Measurements from ENCODE around the gene VSTM4. TPM values are rescaled to one million over a fixed set of nuclear protein-coding genes. Genes with fewer than 3 reads are reported as not detected.

The VSTM4 gene
- total and polyA plus RNA-seq, 2 experiments from 2014 or later = 0.21 to 0.66 TPM

DNA sequence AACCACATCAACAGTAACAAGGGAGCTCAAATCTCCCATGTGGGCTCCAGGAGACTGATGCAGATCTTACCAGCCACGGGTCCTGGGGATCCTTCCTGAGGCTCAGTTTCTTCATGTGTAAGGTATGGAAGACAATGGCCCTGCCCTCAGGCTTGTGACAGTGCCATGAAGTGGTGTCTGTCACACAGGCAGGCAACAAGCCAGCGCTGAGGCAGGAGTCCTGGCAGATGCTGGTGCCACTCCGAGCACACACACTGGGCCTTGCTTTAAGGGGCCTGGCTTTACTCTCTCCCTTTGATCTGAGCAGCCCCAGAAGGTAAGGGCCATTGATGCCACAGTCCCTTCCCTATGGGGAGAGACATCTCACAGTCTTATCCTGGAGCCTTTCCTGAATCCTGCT is 147.3 kb downstream of the VSTM4 start (continued):
- TF ChIP-seq, protein P1, sequence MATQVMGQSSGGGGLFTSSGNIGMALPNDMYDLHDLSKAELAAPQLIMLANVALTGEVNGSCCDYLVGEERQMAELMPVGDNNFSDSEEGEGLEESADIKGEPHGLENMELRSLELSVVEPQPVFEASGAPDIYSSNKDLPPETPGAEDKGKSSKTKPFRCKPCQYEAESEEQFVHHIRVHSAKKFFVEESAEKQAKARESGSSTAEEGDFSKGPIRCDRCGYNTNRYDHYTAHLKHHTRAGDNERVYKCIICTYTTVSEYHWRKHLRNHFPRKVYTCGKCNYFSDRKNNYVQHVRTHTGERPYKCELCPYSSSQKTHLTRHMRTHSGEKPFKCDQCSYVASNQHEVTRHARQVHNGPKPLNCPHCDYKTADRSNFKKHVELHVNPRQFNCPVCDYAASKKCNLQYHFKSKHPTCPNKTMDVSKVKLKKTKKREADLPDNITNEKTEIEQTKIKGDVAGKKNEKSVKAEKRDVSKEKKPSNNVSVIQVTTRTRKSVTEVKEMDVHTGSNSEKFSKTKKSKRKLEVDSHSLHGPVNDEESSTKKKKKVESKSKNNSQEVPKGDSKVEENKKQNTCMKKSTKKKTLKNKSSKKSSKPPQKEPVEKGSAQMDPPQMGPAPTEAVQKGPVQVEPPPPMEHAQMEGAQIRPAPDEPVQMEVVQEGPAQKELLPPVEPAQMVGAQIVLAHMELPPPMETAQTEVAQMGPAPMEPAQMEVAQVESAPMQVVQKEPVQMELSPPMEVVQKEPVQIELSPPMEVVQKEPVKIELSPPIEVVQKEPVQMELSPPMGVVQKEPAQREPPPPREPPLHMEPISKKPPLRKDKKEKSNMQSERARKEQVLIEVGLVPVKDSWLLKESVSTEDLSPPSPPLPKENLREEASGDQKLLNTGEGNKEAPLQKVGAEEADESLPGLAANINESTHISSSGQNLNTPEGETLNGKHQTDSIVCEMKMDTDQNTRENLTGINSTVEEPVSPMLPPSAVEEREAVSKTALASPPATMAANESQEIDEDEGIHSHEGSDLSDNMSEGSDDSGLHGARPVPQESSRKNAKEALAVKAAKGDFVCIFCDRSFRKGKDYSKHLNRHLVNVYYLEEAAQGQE (IDR thresholded peaks at IDR 0.05; ENCODE audit: unreplicated experiment) = no peak
- no peak for TF ChIP-seq JUNB (IDR thresholded peaks at IDR 0.05; ENCODE audit: unreplicated experiment)
- TF ChIP-seq CREB1 (CRISPR knock-in tag; IDR thresholded peaks at IDR 0.05; ENCODE audit: low read depth) = no peak
- TF ChIP-seq, protein P2, sequence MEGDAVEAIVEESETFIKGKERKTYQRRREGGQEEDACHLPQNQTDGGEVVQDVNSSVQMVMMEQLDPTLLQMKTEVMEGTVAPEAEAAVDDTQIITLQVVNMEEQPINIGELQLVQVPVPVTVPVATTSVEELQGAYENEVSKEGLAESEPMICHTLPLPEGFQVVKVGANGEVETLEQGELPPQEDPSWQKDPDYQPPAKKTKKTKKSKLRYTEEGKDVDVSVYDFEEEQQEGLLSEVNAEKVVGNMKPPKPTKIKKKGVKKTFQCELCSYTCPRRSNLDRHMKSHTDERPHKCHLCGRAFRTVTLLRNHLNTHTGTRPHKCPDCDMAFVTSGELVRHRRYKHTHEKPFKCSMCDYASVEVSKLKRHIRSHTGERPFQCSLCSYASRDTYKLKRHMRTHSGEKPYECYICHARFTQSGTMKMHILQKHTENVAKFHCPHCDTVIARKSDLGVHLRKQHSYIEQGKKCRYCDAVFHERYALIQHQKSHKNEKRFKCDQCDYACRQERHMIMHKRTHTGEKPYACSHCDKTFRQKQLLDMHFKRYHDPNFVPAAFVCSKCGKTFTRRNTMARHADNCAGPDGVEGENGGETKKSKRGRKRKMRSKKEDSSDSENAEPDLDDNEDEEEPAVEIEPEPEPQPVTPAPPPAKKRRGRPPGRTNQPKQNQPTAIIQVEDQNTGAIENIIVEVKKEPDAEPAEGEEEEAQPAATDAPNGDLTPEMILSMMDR (conservative IDR thresholded peaks at IDR 0.05; ENCODE audit: low read depth in 2 of 2) = no peak

DNA sequence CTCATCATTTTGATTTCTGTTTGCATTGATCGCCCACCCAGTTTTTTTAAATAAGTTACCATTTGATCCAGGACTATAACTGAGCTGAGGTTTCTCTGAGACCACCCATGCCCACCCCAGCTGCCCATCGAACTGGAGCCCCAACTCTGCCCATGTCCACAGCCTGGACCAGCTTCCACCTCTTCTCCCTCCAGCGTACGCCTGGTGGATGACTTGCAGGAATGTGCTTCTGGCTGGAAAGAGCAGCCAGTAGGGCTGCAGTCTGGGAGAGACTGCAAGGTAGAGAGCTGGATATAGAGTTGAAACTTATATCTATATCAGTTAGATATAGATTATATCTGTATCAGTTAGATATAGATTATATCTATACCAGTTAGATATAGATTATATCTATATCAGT is 149.9 kb downstream of the VSTM4 start:
- Histone ChIP-seq H3K9me2 (ENCODE audit: insufficient read depth) (no peaks in the 10 kb centered on the region), H3K27me3 (ENCODE audit: insufficient read depth) (no peaks in the 10 kb centered on the region), H3K36me3 (ENCODE audit: insufficient read depth) (no peaks in the 10 kb centered on the region), H3K4me2 (no peak overlapping the region), H3K4me3 (no peak overlapping the region), H4K20me1 (replicated peaks; ENCODE audit: insufficient read depth) (no peaks in the 10 kb centered on the region), H3K79me2 (replicated peaks; ENCODE audit: insufficient read depth) (no peaks in the 10 kb centered on the region), H2AFZ (no peak overlapping the region), H3K4me1 (ENCODE audit: insufficient read depth) (no peaks in the 10 kb centered on the region), H3F3A (replicated peaks; ENCODE audit: low read depth) (no peaks in the 10 kb centered on the region), H3K27ac (ENCODE audit: low read depth) (no peak overlapping the region)
- Mint-ChIP-seq H3K9me3 (peaks cover 2% of the 10 kb centered on the region; the same call in 1 of the 3 replicates), H3K36me3 (ENCODE audit: low read depth) (no peaks in the 10 kb centered on the region), H3K4me3 (no peak overlapping the region), H3K4me1 (no peaks in the 10 kb centered on the region), H3K27me3 (ENCODE audit: insufficient read depth, low read depth, poor library complexity) (peaks cover 8% of the 10 kb centered on the region), H3K27ac (no peak overlapping the region)
- ATAC-seq (no peak), DNase-seq (ENCODE audit: low spot score) (no peak)
- TF ChIP-seq, protein P3, sequence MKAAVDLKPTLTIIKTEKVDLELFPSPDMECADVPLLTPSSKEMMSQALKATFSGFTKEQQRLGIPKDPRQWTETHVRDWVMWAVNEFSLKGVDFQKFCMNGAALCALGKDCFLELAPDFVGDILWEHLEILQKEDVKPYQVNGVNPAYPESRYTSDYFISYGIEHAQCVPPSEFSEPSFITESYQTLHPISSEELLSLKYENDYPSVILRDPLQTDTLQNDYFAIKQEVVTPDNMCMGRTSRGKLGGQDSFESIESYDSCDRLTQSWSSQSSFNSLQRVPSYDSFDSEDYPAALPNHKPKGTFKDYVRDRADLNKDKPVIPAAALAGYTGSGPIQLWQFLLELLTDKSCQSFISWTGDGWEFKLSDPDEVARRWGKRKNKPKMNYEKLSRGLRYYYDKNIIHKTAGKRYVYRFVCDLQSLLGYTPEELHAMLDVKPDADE (IDR thresholded peaks at IDR 0.05) = no peak
- TF ChIP-seq EZH2phosphoT487 (IDR thresholded peaks at IDR 0.05; ENCODE audit: unreplicated experiment) (no peak), NANOG (IDR thresholded peaks at IDR 0.05; ENCODE audit: borderline replicate concordance) (no peak), STAT1 (IDR thresholded peaks at IDR 0.05; ENCODE audit: unreplicated experiment) (no peak), CREB1 (CRISPR knock-in tag; IDR thresholded peaks at IDR 0.05; ENCODE audit: low read depth) (no peak), ZNF114 (CRISPR knock-in tag; IDR thresholded peaks at IDR 0.05) (no peak), EZH2 (IDR thresholded peaks at IDR 0.05; ENCODE audit: low read depth, unreplicated experiment) (no peak)
- TF ChIP-seq, protein P1 (IDR thresholded peaks at IDR 0.05; ENCODE audit: unreplicated experiment) = no peak

Data from GM23338 (cell line).